Cardiac fibroblast (primary cell): Measurements from ENCODE around the gene GFRA1.
"Not testable (repeated sequence)": the region's sequence is repeated elsewhere in the genome, so short reads cannot be mapped to it uniquely, and the experiment has no call there.

ENCODE experiments used
- DNase-seq, 2 donors: peaks; one replicate each; pipeline versions ENCODE4 v3.0.0 to v3.0.0-alpha.2; 2010; ENCODE audit warnings: low read depth in 2 of 2
- H3K4me3 ChIP-seq, 2 donors: replicated peaks in 1 of 2; 1 replicate in 1 of 2; 2 replicates in 1 of 2; pipeline ENCODE4 v1.5.1; 2011; ENCODE audit warnings: low read depth in 2 of 2, low read length in 2 of 2, mild to moderate bottlenecking in 2 of 2, moderate library complexity in 1 of 2
- TF ChIP-seq, protein P1 (sequence below): IDR thresholded peaks from one replicate; pipeline ENCODE4 v1.5.1; 2011; ENCODE audit warnings: low read depth, mild to moderate bottlenecking, low read length, inconsistent platforms

Gene GFRA1

DNA sequence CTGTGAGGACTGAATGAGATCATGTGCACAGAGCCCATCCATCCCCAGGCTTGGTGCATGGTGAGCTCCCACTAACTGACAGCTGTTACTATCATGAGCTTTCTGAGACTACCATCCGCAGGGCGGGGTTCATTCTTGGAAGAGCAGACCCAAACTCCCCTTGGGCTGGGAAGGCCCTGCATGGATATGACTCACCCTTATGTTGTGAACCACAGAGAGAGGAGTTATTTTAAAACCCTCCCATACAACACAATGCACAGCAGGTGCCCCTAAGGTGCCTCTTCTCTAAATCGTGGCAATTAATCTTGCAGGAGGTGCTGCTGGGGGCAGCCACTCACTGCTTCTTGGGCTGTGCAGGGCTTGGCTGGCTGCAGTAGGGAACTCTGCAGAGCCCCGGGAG lies 219.1 kb downstream of the GFRA1 start:
- TF ChIP-seq, protein P1, sequence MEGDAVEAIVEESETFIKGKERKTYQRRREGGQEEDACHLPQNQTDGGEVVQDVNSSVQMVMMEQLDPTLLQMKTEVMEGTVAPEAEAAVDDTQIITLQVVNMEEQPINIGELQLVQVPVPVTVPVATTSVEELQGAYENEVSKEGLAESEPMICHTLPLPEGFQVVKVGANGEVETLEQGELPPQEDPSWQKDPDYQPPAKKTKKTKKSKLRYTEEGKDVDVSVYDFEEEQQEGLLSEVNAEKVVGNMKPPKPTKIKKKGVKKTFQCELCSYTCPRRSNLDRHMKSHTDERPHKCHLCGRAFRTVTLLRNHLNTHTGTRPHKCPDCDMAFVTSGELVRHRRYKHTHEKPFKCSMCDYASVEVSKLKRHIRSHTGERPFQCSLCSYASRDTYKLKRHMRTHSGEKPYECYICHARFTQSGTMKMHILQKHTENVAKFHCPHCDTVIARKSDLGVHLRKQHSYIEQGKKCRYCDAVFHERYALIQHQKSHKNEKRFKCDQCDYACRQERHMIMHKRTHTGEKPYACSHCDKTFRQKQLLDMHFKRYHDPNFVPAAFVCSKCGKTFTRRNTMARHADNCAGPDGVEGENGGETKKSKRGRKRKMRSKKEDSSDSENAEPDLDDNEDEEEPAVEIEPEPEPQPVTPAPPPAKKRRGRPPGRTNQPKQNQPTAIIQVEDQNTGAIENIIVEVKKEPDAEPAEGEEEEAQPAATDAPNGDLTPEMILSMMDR, result no peak
- DNase-seq, result no peak
- H3K4me3 ChIP-seq, result no peak overlapping the region

DNA sequence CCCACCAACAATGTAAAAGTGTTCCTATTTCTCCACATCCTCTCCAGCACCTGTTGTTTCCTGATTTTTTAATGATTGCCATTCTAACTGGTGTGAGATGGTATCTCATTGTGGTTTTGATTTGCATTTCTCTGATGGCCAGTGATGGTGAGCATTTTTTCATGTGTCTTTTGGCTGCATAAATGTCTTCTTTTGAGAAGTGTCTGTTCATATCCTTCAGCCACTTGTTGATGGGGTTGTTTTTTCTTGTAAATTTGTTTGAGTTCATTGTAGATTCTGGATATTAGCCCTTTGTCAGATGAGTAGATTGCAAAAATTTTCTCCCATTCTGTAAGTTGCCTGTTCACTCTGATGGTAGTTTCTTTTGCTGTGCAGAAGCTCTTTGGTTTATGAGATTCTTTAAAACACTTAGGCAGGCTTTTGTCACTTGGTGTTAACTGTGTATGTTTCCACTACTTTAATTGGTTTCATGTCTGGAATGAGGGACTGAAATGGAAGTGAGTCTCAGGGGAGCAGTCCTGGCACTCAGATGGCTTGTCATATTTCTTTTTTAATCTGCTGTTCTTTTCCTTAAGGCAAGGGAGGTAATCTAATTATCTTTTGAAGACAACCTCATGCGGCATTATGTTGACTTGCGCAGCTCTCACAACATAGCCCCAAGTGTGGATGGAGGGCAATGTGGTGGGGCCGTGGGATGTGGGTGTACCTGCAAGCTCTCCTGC lies 219.8 kb downstream of the GFRA1 start:
- not testable (repeated sequence) for DNase-seq, H3K4me3 ChIP-seq

DNA sequence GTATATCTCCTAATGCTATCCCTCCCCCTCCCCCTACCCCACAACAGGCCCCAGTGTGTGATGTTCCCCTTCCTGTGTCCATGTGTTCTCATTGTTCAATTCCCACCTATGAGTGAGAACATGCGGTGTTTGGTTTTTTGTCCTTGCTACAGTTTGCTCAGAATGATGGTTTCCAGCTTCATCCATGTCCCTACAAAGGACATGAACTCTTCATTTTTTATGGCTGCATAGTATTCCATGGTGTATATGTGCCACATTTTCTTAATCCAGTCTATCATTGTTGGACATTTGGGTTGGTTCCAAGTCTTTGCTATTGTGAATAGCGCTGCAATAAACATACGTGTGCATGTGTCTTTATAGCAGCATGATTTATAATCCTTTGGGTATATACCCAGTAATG lies 220.5 kb downstream of the GFRA1 start:
- DNase-seq, H3K4me3 ChIP-seq: not testable (repeated sequence)

DNA sequence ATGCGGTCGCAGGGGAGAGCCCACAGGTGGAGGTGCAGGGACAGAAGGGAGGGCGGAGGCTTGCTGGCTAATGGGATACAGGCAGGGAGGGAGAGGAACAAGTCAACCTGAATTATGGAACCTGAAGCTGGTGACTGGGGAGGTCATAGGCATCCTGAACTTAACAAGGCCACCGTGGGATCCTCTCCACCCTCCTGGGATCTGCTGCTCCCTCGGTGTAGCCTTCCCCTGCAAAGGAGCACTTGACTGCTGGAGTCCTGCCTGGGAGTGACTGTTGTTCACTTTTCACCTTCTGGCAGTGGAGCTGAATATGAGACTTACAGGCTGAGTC lies 223.1 kb downstream of the GFRA1 start:
- no peak overlapping the region for H3K4me3 ChIP-seq
- TF ChIP-seq, protein P1, result no peak

DNA sequence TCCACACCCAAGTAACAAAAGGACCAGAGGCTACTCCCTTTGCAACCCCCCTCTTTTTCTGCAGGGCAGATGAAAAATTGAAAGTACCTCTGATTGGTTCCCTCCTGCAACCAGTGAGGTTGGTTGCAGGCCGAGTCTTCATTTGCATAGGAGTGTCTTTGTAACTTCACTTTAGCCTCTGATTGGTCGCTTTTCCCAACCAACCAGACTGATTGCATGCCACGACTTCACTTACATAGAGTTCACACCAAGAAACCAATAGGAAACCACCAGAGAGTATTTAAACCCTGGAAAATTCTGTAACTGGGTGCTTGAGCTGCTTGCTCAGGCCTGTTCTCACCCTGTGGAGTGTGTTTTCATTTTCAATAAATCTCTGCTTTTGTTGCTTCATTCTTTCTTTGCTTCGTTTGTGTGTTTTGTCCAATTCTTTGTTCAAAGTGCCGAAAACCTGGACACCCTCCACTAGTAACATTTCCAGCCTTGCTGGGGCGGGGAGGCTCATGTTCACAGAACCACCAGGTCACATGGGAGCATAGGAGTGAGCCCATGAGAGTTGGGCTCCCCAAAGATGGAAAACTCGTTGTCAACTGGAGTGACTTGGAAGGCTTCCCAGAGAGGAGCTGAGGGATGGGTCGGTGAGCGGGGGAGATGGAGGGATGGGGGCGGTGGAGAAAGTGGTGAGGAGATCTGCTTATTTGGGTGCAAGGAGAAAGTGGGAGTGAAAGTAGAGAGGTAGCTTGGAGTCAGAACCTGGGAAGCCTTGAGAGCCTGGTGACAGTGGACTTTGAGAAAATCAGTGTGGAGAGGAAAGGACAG lies 223.6 kb downstream of the GFRA1 start:
- no peak overlapping the region for H3K4me3 ChIP-seq
- DNase-seq, result no peak
- TF ChIP-seq, protein P1, result no peak

More for the DNA sequence above, 223.1 kb downstream of the GFRA1 start:
- DNase-seq, result no peak

DNA sequence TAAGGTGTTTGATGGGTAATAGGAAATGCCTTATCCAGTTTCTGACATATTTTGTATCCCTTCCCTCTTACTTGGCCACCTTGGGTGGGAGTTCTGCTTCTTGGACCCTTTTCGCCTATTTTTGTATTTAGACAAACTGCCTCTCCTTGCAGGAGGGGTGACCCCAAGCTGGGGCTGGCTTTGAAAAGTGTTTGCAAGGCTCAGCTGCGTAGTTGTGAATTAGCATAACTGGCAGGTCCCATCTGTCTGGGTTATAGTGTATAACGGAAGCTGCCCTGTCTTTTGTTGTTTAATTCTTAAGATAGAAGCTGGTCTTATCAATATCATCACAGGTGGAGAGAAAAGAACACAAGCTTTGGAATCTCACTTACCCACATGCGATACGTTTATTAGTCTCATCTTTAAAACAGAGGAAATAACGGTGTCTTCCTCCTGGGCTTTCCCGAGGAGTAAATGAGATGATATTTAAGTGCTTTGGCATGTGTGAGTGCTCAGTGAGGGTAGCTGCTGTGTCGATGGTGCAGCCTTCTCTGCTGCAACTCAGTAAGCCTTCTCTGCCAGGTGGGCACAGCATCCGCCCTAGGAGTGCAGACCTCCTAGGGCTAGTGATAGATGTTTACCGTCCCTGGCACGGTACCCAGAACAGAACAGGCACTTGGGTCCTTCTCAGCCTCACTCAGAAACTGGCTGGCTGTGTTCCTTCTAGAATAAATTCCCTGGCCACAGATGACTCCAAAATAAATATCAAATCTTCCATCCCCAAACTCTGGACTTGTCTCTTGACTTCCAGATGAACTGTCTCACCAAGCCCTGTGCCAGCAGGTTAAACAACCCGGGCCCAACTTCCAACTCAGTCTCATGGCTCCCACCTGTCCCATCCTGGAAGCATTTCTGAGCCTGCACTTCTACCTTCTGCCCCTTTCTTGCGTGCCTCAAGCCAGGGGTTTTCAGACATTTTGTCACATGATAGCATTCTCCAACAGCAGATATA lies 227.3 kb downstream of the GFRA1 start:
- TF ChIP-seq, protein P1, result no peak
- no peak for DNase-seq

DNA sequence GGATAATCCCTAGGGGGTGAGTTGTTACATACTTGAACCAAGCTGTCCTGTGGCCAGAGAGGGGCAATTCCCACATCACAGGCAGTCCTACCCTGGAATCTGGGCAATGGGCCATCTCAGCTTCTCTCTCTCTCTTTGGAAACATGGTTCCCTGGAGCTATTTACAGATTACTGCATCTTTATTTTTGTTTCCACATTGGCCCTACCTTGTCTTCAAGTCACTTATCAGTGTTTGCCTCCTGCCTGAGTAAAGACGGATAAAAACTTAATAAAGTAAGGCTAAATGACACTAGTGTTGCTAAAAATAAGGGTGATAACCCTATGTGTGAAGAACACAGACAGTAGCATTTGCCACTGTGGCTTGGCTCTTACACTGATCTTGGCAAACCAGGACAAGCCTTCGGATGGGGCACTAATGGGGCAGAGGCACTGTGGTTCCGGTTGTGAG lies 228.2 kb downstream of the GFRA1 start:
- no peak overlapping the region for H3K4me3 ChIP-seq
- TF ChIP-seq, protein P1, result no peak
- peak in 1 of 2 donors; percentile 7 for DNase-seq

More for the DNA sequence above, 227.3 kb downstream of the GFRA1 start:
- no peak overlapping the region for H3K4me3 ChIP-seq
